GM20000 (cell line): ENCODE data around the gene ANKFN1.

Source experiments
- DNase-seq: peaks from one replicate; pipeline ENCODE4 v3.0.0; 2012; ENCODE audit warnings: low spot score
- CTCF ChIP-seq: IDR thresholded peaks from 2 replicates; pipeline ENCODE4 v1.5.1; 2012; ENCODE audit warnings: mild to moderate bottlenecking, control low read depth; ENCODE audit errors: extremely low read depth, missing control alignments

Gene ANKFN1

DNA sequence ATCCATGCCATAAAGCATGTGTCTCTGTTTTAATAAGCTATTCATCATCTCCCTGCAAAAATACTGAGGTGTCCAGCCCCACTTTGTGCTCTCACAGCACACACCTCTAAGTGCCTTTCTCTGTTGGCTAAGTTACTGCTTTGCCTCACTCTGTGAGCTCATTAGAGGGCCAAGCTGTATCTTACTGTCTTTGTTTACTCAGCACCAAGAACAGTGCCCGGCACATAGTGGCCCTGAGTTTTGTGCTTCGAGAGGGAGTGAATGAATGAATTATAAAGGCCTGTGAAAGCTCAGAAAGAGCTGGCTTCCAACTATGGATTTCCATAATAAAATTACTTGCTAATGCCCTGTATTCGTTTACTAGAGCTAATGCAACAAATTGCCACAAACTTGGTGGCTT lies 390.0 kb downstream of the ANKFN1 start:
- no peak for DNase-seq
- no peak for TF ChIP-seq CTCF

DNA sequence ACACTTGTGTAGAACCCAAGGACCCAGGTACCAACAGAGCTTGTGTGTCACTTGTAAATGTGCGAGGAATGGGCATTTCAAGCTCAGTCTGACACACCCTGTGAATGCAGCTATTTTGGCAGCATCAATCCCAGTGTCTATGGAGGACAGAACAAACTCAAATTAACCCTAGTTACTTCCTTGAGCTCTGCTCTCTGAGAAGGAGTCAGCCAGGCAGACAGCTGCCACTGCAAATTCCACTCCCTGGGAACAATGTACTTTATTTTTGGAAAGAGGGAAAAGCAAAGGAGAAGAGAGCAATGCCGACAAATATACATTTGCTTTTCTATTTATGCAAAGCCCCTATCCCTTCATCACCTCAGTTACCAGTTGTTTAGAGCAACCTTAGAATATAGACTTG lies 391.8 kb downstream of the ANKFN1 start:
- no peak for TF ChIP-seq CTCF
- DNase-seq, result no peak

DNA sequence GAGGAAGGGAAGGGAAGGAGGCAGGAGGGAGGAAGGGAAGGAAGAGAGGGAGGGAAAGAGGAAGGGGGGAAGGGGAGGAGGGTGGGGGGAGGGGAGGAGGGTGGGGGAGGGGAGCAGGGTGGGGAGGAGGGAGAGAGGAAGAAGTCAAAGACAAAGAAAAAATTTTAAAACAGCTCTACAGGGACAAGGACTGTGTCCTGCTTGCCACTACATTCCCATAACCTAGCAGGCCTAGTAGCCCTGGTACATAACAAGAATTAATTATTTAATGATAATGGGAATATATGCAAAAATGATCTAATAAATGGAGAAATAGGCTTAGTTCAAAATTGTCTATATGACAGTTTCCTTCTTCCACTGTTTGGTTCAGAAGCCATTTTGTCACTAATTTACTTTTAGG lies 392.7 kb downstream of the ANKFN1 start:
- TF ChIP-seq CTCF, result no peak
- no peak for DNase-seq

DNA sequence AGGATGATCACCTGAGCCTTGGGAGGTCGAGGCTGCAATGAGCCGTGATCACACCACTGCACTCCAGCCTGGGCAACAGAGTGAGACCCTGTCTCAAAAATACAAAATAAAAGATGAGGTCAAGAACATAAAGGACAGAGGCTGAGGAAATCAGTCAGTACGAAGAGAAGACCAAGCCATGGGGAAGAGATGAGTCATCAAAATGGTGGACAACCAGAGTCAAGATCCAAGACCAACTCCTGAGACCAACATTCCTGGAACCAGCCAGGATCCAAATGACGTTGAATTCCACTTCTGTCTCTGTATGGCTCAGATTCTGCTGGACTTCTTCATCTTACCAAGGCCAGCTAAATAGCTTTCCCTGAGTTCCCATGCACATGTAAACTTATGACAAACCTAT lies 395.4 kb downstream of the ANKFN1 start:
- TF ChIP-seq CTCF, result no peak
- DNase-seq, result no peak

- no peak for TF ChIP-seq CTCF
- no peak for DNase-seq
Measured at GRCh38 chr17:56549501-56549900, 396.2 kb downstream of the ANKFN1 start.

DNA sequence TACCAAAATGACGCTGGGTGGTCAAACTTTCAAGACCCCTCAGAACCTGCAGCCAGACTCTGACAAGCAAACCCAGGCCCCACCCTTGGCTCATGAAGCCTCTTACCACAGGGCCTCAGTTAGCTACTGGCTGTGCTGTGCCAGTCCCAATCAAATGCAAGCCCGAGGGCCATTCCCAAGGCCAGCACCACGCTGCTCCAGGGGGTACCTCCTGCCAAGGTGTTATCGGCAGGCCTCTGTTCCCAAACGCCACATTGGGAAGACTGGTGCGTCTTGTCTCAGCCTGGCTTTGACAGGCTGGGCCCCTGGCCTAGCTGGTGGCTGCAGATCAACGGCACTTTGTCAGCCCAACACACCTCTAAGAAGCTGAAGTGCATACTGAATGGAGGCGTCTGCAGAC lies 404.4 kb downstream of the ANKFN1 start:
- no peak for TF ChIP-seq CTCF
- DNase-seq, result no peak

GRCh38 chr17:56558088-56558487 lies 404.8 kb downstream of the ANKFN1 start:
- TF ChIP-seq CTCF, result no peak

More at GRCh38 chr17:56558088-56558487, 404.8 kb downstream of the ANKFN1 start:
- no peak for DNase-seq
